HepG2 (cell line): ENCODE measurements around the gene SIRT7. TPM values are rescaled to one million over a fixed set of nuclear protein-coding genes. Genes with fewer than 3 reads are reported as not detected.

Experiments
- ADNP ChIP-seq: sonication (generic); formaldehyde crosslinking; IDR thresholded peaks from 2 replicates; pipeline ENCODE4 v1.4.0; 2020; ENCODE audit warnings: missing genetic modification reagents
- GLMP ChIP-seq: sonication (generic); formaldehyde crosslinking; IDR thresholded peaks from 2 replicates; pipeline ENCODE4 v1.9.0; 2021; ENCODE audit warnings: missing genetic modification reagents, mild to moderate bottlenecking, borderline replicate concordance
- IRF1 ChIP-seq: sonication (generic); formaldehyde crosslinking; IDR thresholded peaks from 2 replicates; pipeline ENCODE4 v1.4.0; 2020; ENCODE audit warnings: low read depth, mild to moderate bottlenecking, missing genetic modification reagents
- KDM4B ChIP-seq: sonication (generic); formaldehyde crosslinking; IDR thresholded peaks from 2 replicates; pipeline ENCODE4 v1.4.0; 2020; ENCODE audit warnings: missing genetic modification reagents
- MAFG ChIP-seq: sonication (generic); formaldehyde crosslinking; IDR thresholded peaks from 2 replicates; pipeline ENCODE4 v1.5.1; 2020; ENCODE audit warnings: mild to moderate bottlenecking, missing genetic modification reagents
- NBN ChIP-seq: fragments of 450-650 bp; conservative IDR thresholded peaks from 2 replicates; pipeline ENCODE4 v1.6.1; 2017
- NFE2L1 ChIP-seq: sonication (generic); formaldehyde crosslinking; IDR thresholded peaks from 2 replicates; pipeline ENCODE4 v1.4.0; 2020; ENCODE audit warnings: missing genetic modification reagents, mild to moderate bottlenecking, borderline replicate concordance
- REPIN1 ChIP-seq: sonication (generic); formaldehyde crosslinking; IDR thresholded peaks from 2 replicates; pipeline ENCODE4 v1.8.0; 2022; ENCODE audit warnings: missing genetic modification reagents, low read depth, mild to moderate bottlenecking, borderline replicate concordance
- XBP1 ChIP-seq: sonication (generic); formaldehyde crosslinking; IDR thresholded peaks from 2 replicates; pipeline ENCODE4 v1.5.0; 2020; ENCODE audit warnings: missing genetic modification reagents
- YEATS2 ChIP-seq: sonication (generic); formaldehyde crosslinking; IDR thresholded peaks from 2 replicates; pipeline ENCODE4 v1.4.0; 2020; ENCODE audit warnings: missing genetic modification reagents, borderline replicate concordance
- ZBTB10 ChIP-seq: sonication (generic); formaldehyde crosslinking; IDR thresholded peaks from 2 replicates; pipeline ENCODE4 v1.4.0; 2020; ENCODE audit warnings: missing genetic modification reagents, borderline replicate concordance
- ZMYM3 ChIP-seq: sonication (generic); formaldehyde crosslinking; IDR thresholded peaks from 2 replicates; pipeline ENCODE4 v1.5.1; 2020; ENCODE audit warnings: mild to moderate bottlenecking, missing genetic modification reagents
- ZNF512B ChIP-seq: sonication (generic); formaldehyde crosslinking; IDR thresholded peaks from 2 replicates; pipeline ENCODE4 v1.5.1; 2020; ENCODE audit warnings: missing genetic modification reagents, mild to moderate bottlenecking, borderline replicate concordance
- polyA plus RNA-seq, 8 experiments: library from polyadenylated mRNA; depleted of rRNA in 3 of 8; stranded (reverse) in 7 of 8; unstranded in 1 of 8; fragments of >200 nt; fragmentation: Illumina TruSeq in 4 of 8; extraction: Trizol in 4 of 8; gene quantifications; 2 replicates each; pipeline versions ENCODE4 v1.2.1 to v1.2.3, GENCODE V29; 2011 to 2016; ENCODE audit warnings: low read depth in 4 of 8, missing spikeins in 1 of 8, mixed read lengths in 1 of 8; ENCODE audit not compliant: insufficient read depth in 1 of 8
- total RNA-seq, 5 experiments: library from RNA; depleted of rRNA; stranded (reverse); fragments of >200 nt; fragmentation: Illumina TruSeq; extraction: Trizol; gene quantifications; 2 replicates each; pipeline ENCODE4 v1.2.3, GENCODE V29; 2016; ENCODE audit warnings: low read depth in 1 of 5
- TF ChIP-seq, protein P1 (sequence below): sonication (generic); formaldehyde crosslinking; conservative IDR thresholded peaks from 2 replicates; pipeline ENCODE4 v1.4.0; 2020; ENCODE audit warnings: missing genetic modification reagents
- TF ChIP-seq, protein P2 (sequence below): sonication (generic); formaldehyde crosslinking; IDR thresholded peaks from 2 replicates; pipeline ENCODE4 v1.4.0; 2020; ENCODE audit warnings: missing genetic modification reagents, borderline replicate concordance

SIRT7 gene
- total and polyA plus RNA-seq, 2 of the 13 experiments (the other 11 are each of a cell fraction or from before 2014, with no cell fraction given), result 8.3 to 24.8 TPM

DNA sequence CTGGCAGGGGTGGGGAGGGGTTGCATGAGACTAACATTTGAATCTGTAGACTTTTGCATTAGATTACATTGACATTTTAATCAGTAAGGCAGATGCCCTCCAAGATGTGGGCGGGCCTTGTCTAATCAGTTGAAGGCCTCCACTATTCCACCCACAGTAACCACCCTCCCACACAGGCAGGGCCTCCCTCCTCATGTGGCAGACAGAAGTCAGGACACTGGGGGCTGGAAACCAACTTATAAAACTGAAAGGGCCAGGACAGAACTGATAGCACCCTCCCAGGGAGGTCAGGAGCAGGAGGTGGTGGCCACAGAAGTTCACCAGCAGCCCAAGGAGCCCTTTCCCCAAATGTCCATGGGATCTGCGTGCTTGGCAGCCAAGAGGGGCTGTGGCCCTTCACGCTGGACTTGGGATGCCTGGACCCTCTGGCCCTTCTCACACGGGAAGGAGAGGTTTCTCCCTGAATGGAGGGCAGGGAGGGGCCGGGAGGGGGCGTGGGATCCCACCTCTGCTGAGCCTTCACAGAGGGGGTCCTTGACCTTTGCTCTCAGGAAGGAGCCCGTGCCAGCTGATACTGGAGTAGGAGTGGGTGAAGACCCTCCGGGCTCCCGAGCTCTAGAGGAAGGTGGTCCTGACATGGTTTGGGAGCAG is 14.5 kb upstream of the SIRT7 start (continued):
- TF ChIP-seq ZBTB10 (CRISPR knock-in tag) (no peak), ZNF512B (CRISPR knock-in tag) (no peak), ADNP (CRISPR knock-in tag) (no peak), MAFG (CRISPR knock-in tag) (no peak), REPIN1 (CRISPR knock-in tag) (no peak), NBN (no peak), KDM4B (CRISPR knock-in tag) (no peak), NFE2L1 (CRISPR knock-in tag) (no peak), ZMYM3 (CRISPR knock-in tag) (no peak), YEATS2 (CRISPR knock-in tag) (no peak), XBP1 (CRISPR knock-in tag) (no peak), IRF1 (CRISPR knock-in tag) (no peak), GLMP (CRISPR knock-in tag) (no peak)
- TF ChIP-seq, protein P1, sequence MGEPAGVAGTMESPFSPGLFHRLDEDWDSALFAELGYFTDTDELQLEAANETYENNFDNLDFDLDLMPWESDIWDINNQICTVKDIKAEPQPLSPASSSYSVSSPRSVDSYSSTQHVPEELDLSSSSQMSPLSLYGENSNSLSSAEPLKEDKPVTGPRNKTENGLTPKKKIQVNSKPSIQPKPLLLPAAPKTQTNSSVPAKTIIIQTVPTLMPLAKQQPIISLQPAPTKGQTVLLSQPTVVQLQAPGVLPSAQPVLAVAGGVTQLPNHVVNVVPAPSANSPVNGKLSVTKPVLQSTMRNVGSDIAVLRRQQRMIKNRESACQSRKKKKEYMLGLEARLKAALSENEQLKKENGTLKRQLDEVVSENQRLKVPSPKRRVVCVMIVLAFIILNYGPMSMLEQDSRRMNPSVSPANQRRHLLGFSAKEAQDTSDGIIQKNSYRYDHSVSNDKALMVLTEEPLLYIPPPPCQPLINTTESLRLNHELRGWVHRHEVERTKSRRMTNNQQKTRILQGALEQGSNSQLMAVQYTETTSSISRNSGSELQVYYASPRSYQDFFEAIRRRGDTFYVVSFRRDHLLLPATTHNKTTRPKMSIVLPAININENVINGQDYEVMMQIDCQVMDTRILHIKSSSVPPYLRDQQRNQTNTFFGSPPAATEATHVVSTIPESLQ (CRISPR knock-in tag), result no peak
- TF ChIP-seq, protein P2, sequence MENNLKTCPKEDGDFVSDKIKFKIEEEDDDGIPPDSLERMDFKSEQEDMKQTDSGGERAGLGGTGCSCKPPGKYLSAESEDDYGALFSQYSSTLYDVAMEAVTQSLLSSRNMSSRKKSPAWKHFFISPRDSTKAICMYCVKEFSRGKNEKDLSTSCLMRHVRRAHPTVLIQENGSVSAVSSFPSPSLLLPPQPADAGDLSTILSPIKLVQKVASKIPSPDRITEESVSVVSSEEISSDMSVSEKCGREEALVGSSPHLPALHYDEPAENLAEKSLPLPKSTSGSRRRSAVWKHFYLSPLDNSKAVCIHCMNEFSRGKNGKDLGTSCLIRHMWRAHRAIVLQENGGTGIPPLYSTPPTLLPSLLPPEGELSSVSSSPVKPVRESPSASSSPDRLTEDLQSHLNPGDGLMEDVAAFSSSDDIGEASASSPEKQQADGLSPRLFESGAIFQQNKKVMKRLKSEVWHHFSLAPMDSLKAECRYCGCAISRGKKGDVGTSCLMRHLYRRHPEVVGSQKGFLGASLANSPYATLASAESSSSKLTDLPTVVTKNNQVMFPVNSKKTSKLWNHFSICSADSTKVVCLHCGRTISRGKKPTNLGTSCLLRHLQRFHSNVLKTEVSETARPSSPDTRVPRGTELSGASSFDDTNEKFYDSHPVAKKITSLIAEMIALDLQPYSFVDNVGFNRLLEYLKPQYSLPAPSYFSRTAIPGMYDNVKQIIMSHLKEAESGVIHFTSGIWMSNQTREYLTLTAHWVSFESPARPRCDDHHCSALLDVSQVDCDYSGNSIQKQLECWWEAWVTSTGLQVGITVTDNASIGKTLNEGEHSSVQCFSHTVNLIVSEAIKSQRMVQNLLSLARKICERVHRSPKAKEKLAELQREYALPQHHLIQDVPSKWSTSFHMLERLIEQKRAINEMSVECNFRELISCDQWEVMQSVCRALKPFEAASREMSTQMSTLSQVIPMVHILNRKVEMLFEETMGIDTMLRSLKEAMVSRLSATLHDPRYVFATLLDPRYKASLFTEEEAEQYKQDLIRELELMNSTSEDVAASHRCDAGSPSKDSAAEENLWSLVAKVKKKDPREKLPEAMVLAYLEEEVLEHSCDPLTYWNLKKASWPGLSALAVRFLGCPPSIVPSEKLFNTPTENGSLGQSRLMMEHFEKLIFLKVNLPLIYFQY (CRISPR knock-in tag), result no peak
